A673 (cell line): ENCODE data around the gene TP53BP2. TPM values are rescaled to one million over a fixed set of nuclear protein-coding genes. Genes with fewer than 3 reads are reported as not detected.

Source experiments
- BruUV-seq: library from RNA; stranded (reverse); fragments of 400-500 nt; replicated peaks from 2 replicates; lab custom pipeline; 2021; lab: Mats Ljungman, UMichigan
- CTCF ChIA-PET: fragments of 300-600 bp; sonication (Branson Sonifier 250); formaldehyde crosslinking; loops from one replicate; lab custom pipeline; 2022; ENCODE audit warnings: antibody characterized with exemption; lab: Charles Lee
- POLR2A ChIA-PET: fragments of 300-600 bp; sonication (Branson Sonifier 250); formaldehyde crosslinking; loops from one replicate; lab custom pipeline; 2022; ENCODE audit warnings: antibody characterized with exemption; ENCODE audit not compliant: low non-redundant PET; lab: Charles Lee
- DNase-seq: peaks from one replicate; pipeline ENCODE4 v3.0.0-alpha.2; 2015; ENCODE audit warnings: low spot score
- H3K27ac ChIP-seq: fragments of 200-600 bp; sonication (generic); 2 replicates; pipeline ENCODE4 v1.5.1; 2016; ENCODE audit warnings: mixed run types, low read depth, mild to moderate bottlenecking, mixed read lengths, antibody characterized with exemption, low read length; ENCODE audit not compliant: poor library complexity, severe bottlenecking
- H3K27me3 ChIP-seq: fragments of 200-600 bp; sonication (generic); replicated peaks from 2 replicates; pipeline ENCODE4 v1.6.1; 2017; ENCODE audit warnings: mixed run types, low read depth, mild to moderate bottlenecking, mixed read lengths, antibody characterized with exemption, low read length; ENCODE audit not compliant: insufficient read depth, poor library complexity
- H3K36me3 ChIP-seq: fragments of 200-600 bp; sonication (generic); 2 replicates; pipeline ENCODE4 v1.6.1; 2016; ENCODE audit warnings: mixed run types, mild to moderate bottlenecking, mixed read lengths, antibody characterized with exemption, low read length; ENCODE audit not compliant: insufficient read depth, poor library complexity, severe bottlenecking
- H3K4me1 ChIP-seq: fragments of 200-600 bp; sonication (generic); 2 replicates; pipeline ENCODE4 v1.6.1; 2017; ENCODE audit warnings: mixed run types, mild to moderate bottlenecking, mixed read lengths, antibody characterized with exemption, low read length; ENCODE audit not compliant: insufficient read depth, poor library complexity, severe bottlenecking
- H3K4me3 ChIP-seq: fragments of 200-600 bp; sonication (generic); 2 replicates; pipeline ENCODE4 v1.5.1; 2016; ENCODE audit warnings: low read depth, mixed run types, mild to moderate bottlenecking, mixed read lengths, low read length; ENCODE audit not compliant: poor library complexity, severe bottlenecking
- H3K9me3 ChIP-seq: fragments of 200-600 bp; sonication (generic); 2 replicates; pipeline ENCODE4 v1.6.1; 2016; ENCODE audit warnings: mixed run types, low read depth, mild to moderate bottlenecking, mixed read lengths, antibody characterized with exemption, low read length; ENCODE audit not compliant: poor library complexity, severe bottlenecking
- CTCF ChIP-seq: fragments of 300-800, 200-600 bp; sonication (generic); conservative IDR thresholded peaks from 2 replicates; pipeline ENCODE4 v1.5.1; 2017; ENCODE audit warnings: low read depth, mild to moderate bottlenecking, antibody characterized with exemption, low read length, moderate library complexity, mixed read lengths
- EZH2 ChIP-seq: fragments of 200-600 bp; sonication (generic); IDR thresholded peaks from 2 replicates; pipeline ENCODE4 v1.6.1; 2017; ENCODE audit warnings: borderline replicate concordance, low read depth, mild to moderate bottlenecking, mixed read lengths, antibody characterized with exemption, low read length; ENCODE audit not compliant: poor library complexity, severe bottlenecking
- intact Hi-C: fragments of 100-400 bp; cut with micrococcal nuclease; formaldehyde crosslinking; loops from one replicate; pipeline ENCODE4 v1.10.0; 2022; ENCODE audit not compliant: unreplicated experiment
- total RNA-seq: library from RNA; stranded (reverse); gene quantifications from 2 replicates; pipeline ENCODE4 v1.2.3, GENCODE V29; 2021

TP53BP2 gene
- total RNA-seq, 1 experiment from 2014 or later = 93.3 TPM

- Histone ChIP-seq H3K27ac (no peak overlapping the region), H3K36me3 (no peaks in the 10 kb centered on the region), H3K4me3 (no peak overlapping the region), H3K4me1 (no peaks in the 10 kb centered on the region), H3K9me3 (no peaks in the 10 kb centered on the region), H3K27me3 (no peaks in the 10 kb centered on the region)
- no peak for DNase-seq
- BruUV-seq = no TSS peak
- ChIA-PET CTCF (no interaction called here), POLR2A (no interaction called here)
- TF ChIP-seq EZH2 (no peak), CTCF (no peak)
- intact Hi-C loops = no loop called here
These were observed 33.0 kb upstream of the TP53BP2 start for GRCh38 chr1:223878598-223879325.

GRCh38 chr1:223877804-223878203, 32.1 kb upstream of the TP53BP2 start:
- no peaks in the 10 kb centered on the region for H3K27me3 ChIP-seq
- BruUV-seq = no TSS peak
- H3K9me3 ChIP-seq = no peaks in the 10 kb centered on the region

GRCh38 chr1:223876590-223876989, 30.8 kb upstream of the TP53BP2 start:
- Histone ChIP-seq H3K4me1 (no peaks in the 10 kb centered on the region), H3K36me3 (no peaks in the 10 kb centered on the region), H3K27me3 (no peaks in the 10 kb centered on the region), H3K9me3 (no peaks in the 10 kb centered on the region), H3K4me3 (no peak overlapping the region), H3K27ac (no peak overlapping the region)
- ChIA-PET CTCF (no interaction called here), POLR2A (no interaction called here)
- intact Hi-C loops = no loop called here
- no TSS peak for BruUV-seq
- no peak for DNase-seq
- no peak for TF ChIP-seq EZH2
- no peak for TF ChIP-seq CTCF

More at GRCh38 chr1:223877804-223878203, 32.1 kb upstream of the TP53BP2 start:
- TF ChIP-seq EZH2 (no peak), CTCF (no peak)
- Histone ChIP-seq H3K4me3 (no peak overlapping the region), H3K27ac (no peak overlapping the region), H3K4me1 (no peaks in the 10 kb centered on the region), H3K36me3 (no peaks in the 10 kb centered on the region)
- intact Hi-C loops = no loop called here
- ChIA-PET CTCF (no interaction called here), POLR2A (no interaction called here)
- no peak for DNase-seq
